GM12873 (cell line): ENCODE data around the gene CXCL6.

Experiments
- TF ChIP-seq, protein P1 (sequence below): IDR thresholded peaks from 2 replicates; pipeline ENCODE4 v1.5.1; 2012; ENCODE audit warnings: low read depth, mild to moderate bottlenecking, moderate library complexity, low read length, control low read depth; ENCODE audit not compliant: insufficient read depth; ENCODE audit errors: missing control alignments

CXCL6 gene

DNA sequence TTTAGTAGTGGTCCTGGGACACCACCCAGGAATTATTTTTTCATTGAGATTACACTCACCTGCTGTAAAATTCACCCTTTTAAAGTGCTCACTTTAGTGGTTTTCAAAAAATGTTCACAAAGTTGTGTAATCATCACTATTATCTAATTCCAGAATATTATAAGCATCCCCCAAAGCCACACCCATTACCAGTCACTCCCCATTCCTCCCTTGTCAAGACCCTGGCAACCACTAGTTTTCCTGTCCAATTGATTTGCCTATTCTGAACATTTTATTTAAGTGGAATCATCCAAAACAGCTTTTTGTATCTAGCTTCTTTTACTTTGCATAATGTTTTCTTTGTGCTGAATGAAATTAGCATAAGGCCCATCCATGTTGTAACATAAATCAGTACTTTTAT is 12.7 kb upstream of the CXCL6 start:
- TF ChIP-seq, protein P1, sequence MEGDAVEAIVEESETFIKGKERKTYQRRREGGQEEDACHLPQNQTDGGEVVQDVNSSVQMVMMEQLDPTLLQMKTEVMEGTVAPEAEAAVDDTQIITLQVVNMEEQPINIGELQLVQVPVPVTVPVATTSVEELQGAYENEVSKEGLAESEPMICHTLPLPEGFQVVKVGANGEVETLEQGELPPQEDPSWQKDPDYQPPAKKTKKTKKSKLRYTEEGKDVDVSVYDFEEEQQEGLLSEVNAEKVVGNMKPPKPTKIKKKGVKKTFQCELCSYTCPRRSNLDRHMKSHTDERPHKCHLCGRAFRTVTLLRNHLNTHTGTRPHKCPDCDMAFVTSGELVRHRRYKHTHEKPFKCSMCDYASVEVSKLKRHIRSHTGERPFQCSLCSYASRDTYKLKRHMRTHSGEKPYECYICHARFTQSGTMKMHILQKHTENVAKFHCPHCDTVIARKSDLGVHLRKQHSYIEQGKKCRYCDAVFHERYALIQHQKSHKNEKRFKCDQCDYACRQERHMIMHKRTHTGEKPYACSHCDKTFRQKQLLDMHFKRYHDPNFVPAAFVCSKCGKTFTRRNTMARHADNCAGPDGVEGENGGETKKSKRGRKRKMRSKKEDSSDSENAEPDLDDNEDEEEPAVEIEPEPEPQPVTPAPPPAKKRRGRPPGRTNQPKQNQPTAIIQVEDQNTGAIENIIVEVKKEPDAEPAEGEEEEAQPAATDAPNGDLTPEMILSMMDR = no peak

DNA sequence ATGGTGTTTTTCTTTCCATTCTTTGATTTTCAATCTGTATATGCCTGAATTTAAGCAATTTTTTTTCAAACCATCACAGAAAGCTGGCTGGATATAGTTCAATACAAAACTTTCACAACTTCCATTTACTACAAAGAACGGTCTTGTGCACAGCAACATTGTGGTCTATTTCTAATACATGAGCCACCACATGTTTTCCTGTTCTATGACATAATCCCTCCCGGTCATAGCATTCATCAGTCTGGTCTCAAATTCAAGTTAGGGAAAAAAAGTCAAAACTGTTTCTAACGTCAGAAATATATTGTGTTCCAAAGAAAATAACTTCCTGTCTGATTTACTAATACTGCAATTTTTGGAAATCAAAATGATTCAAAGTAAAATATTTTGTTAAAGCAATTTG is 7.5 kb upstream of the CXCL6 start:
- TF ChIP-seq, protein P1 = no peak

DNA sequence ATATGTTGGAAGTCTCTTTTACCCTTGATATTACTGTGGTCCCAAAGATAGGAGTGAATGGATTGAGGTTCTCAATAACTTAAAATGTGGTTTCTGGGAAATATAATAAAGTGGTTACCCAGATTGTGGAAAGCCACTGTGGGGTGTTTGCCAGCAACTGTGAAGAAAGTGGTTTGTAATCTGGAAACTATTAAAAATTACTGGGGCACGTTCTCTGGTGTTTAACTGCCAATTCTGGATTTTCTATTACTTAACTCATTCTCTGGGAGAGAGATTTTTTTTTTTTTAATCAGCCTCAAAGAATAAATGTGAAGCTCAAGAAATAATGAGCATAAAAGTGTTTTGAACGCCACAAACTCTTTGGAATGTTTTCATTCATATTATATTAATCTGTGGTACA is 4.9 kb upstream of the CXCL6 start:
- TF ChIP-seq, protein P1 = no peak

DNA sequence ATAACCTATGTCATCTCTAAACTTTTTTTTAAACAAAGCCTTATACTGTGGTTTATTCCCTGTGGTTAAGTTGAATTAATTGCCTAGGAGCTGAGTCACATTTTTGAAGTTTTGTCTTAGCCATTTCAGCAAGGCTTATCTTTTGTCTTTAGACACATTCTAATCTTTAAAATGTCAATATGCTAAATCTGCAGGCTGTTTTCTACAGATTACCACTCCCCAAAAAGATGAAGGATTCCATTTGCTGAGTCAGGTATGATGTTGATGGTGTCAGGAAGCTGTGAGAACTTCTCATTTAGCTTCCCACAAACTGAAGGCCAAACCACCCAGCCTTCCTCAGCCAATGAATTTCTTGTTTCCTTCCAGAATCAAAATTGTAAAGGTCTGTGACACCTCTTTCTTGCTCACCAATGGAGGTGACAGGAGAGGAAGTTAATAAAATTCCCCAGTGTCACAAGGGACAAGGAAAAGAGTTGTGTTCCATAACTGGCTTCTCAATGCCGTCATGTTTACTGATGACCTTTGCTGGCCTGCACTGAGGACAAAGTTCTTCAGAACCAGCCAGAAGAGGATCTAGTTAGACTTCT is 3.7 kb upstream of the CXCL6 start:
- TF ChIP-seq, protein P1 = no peak

DNA sequence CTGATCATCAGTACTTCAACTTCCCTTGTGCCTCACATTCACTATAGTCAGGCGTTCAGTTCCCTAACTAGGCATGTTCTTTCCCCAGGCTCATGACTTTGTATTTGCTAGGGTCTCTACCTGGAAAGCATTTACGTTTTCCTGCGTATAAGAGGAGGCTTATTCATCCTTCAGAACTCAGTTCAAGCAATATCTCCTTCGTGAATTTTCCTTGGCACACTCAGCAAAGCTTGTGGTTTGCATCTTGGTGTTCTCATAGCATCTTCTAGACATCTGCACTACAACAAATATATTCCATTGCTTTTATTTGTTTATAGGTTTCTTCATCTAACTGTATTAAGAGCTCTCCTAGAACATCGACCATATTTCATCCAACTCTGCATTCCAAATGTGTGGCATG is 2.6 kb downstream of the CXCL6 start:
- TF ChIP-seq, protein P1 = no peak

DNA sequence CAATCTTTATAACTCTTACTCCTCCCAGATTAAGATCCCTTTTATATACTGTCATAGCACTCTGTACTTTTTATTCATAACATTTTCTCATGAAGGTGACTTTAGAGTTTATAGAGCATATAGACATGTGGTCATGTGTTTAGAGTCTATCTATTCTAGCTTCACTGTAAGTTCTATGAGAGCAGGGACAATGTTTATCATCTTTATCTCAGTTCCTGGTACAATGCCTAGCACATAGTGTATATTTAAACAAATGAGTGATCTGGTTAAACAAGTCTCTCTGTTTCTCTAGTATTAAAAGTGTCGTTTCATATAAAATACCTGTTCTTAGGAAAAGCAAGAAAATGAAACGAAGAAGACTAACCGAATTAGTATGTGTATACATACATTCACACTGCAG is 3.2 kb downstream of the CXCL6 start:
- TF ChIP-seq, protein P1 = no peak

DNA sequence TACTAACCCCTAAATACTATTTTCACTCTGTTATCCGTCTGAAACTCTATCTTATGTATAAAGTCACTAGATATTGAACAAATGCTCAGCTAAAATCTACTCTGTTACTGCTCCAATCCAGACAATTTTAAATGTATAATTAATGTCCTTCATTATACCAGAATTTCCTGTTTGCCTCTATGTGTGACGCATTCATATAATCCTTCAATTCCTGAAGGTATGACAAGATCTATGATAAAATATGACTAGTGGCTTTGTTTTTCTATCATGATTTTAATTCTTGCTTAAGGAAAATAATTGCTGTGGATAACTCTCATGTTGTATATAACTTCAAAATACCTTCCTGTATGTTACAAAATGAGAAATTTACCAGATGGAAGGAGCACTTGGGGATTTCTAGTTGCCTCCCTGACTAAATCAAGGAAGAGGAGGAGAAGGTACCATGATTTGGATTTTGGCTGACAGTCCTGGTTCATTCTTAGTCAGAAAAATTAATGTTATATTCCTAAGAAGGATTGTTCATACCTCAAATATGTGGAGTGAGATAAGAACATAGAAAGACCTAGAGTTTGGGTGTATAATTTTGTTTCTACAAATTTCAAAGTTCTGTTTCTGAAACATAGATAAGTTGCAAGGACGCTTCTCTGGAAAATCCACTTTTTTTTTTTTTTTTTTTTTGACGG is 4.9 kb downstream of the CXCL6 start:
- TF ChIP-seq, protein P1 = no peak

DNA sequence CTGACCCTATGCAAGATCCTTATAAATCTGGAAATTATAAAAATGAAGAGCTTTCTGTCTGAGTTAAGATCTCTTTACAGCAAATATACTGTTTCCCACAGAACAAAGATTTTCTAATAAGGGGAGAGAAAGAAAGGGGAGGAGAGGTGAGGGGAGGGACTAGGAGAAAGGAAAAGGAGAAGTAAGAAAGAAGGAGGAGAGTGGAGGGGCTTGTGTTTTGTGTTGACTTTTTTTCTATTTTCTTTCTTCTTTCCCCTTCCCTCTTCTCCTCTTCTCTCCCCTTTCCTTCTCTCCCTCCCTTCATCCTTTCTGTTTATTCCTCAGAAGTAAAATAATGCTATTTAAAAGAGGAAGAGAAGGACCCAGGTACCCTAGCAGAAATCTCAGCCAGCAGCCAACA is 6.2 kb downstream of the CXCL6 start:
- TF ChIP-seq, protein P1 = no peak
